Nephron progenitor cell (in vitro differentiated cells): ENCODE data around the gene DZIP1.

Source experiments
- DNase-seq: peaks from one replicate; pipeline ENCODE4 v3.0.0; 2021
- H3K27ac Mint-ChIP-seq: 2 replicates; pipeline ENCODE4 v1.8.0; 2021; ENCODE audit warnings: mild to moderate bottlenecking, moderate library complexity, mixed read lengths
- H3K27me3 Mint-ChIP-seq: 2 replicates; pipeline ENCODE4 v1.8.0; 2021; ENCODE audit warnings: mild to moderate bottlenecking, low read depth, mixed read lengths; ENCODE audit not compliant: poor library complexity
- H3K36me3 Mint-ChIP-seq: 2 replicates; pipeline ENCODE4 v1.8.0; 2021; ENCODE audit warnings: low read depth, mixed read lengths
- H3K4me1 Mint-ChIP-seq: 2 replicates; pipeline ENCODE4 v1.8.0; 2021; ENCODE audit warnings: mixed read lengths
- H3K4me3 Mint-ChIP-seq: 2 replicates; pipeline ENCODE4 v1.8.0; 2021; ENCODE audit warnings: mild to moderate bottlenecking, moderate library complexity, mixed read lengths
- H3K9me3 Mint-ChIP-seq: 2 replicates; pipeline ENCODE4 v1.8.0; 2021; ENCODE audit warnings: mild to moderate bottlenecking, moderate library complexity, mixed read lengths
- TF ChIP-seq, protein P1 (sequence below): fragments of 200-600 bp; sonication (generic); IDR thresholded peaks from 2 replicates; pipeline ENCODE4 v1.5.0; 2021; ENCODE audit warnings: antibody characterized with exemption

Gene DZIP1

DNA sequence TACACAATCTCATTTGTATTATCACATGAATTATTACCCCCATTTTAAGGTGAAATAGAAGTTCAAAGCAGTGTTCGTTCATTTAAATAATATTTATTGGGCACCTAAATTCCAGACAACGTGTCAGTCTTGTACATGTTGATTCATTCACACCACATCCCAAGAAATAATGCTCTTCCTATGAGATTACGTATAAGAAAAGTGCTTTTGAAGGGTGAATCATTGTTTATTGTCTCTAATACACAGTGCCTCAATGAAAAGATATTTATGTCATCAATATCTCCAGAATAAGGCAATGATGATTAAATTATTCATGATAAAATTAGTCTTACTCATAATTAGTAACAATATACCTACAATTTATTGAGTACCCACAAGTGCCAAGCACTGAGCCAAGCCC is 56.4 kb downstream of the DZIP1 start:
- H3K9me3 Mint-ChIP-seq: no peaks in the 10 kb centered on the region
- no peaks in the 10 kb centered on the region for H3K4me1 Mint-ChIP-seq
- peaks cover 79% of the 10 kb centered on the region for H3K36me3 Mint-ChIP-seq

DNA sequence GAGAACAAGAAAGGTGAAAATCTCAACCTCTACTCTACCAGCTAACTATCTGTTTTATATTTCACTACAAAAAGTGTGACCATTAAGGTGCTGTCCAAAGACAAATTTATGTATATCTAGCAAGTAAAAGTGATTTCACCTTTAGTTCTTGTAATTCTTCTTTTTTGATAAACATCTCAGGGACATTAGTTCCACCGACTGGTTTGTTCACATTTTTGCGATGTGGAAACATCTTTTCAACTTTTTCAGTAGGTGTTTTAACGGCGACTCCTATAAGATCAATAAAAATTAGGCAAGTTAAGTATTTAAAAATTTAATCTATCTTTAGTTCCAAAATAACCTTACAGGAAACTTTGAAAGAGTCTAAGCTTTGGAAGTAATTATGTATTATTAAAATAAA is 58.6 kb downstream of the DZIP1 start:
- TF ChIP-seq, protein P1, sequence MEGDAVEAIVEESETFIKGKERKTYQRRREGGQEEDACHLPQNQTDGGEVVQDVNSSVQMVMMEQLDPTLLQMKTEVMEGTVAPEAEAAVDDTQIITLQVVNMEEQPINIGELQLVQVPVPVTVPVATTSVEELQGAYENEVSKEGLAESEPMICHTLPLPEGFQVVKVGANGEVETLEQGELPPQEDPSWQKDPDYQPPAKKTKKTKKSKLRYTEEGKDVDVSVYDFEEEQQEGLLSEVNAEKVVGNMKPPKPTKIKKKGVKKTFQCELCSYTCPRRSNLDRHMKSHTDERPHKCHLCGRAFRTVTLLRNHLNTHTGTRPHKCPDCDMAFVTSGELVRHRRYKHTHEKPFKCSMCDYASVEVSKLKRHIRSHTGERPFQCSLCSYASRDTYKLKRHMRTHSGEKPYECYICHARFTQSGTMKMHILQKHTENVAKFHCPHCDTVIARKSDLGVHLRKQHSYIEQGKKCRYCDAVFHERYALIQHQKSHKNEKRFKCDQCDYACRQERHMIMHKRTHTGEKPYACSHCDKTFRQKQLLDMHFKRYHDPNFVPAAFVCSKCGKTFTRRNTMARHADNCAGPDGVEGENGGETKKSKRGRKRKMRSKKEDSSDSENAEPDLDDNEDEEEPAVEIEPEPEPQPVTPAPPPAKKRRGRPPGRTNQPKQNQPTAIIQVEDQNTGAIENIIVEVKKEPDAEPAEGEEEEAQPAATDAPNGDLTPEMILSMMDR: no peak
- no peaks in the 10 kb centered on the region for H3K4me1 Mint-ChIP-seq
- no peak for DNase-seq
- H3K4me3 Mint-ChIP-seq: no peak overlapping the region
- no peak overlapping the region for H3K27ac Mint-ChIP-seq
- no peaks in the 10 kb centered on the region for H3K9me3 Mint-ChIP-seq
- H3K27me3 Mint-ChIP-seq: no peaks in the 10 kb centered on the region
- H3K36me3 Mint-ChIP-seq: peaks cover 79% of the 10 kb centered on the region

More for the DNA sequence above, 56.4 kb downstream of the DZIP1 start:
- Mint-ChIP-seq H3K4me3 (no peak overlapping the region), H3K27me3 (no peaks in the 10 kb centered on the region), H3K27ac (no peak overlapping the region)
- TF ChIP-seq, protein P1: no peak
- no peak for DNase-seq

DNA sequence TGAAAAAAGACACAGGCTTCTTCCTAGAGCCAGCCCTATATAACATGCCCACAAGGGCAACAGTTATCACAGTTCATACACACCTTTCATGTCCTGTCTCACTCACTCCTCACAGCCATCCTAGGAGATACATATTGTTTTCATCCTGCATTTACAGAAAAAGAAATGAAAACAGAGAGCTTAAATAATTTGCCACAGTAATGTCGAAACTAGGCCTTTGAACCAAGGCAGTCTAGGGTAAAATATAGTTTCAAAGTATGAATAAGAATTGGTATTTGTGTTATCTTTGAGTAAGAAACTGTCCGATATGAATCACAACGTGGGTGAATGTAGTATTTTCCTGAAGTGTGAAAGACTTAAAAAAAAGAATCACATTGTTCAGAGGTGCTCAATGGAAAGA is 65.2 kb downstream of the DZIP1 start:
- Mint-ChIP-seq H3K4me1 (peaks cover 20% of the 10 kb centered on the region), H3K4me3 (no peak overlapping the region), H3K9me3 (no peaks in the 10 kb centered on the region), H3K27ac (no peak overlapping the region), H3K27me3 (no peaks in the 10 kb centered on the region), H3K36me3 (peaks cover 53% of the 10 kb centered on the region)
- TF ChIP-seq, protein P1: no peak
- no peak for DNase-seq

DNA sequence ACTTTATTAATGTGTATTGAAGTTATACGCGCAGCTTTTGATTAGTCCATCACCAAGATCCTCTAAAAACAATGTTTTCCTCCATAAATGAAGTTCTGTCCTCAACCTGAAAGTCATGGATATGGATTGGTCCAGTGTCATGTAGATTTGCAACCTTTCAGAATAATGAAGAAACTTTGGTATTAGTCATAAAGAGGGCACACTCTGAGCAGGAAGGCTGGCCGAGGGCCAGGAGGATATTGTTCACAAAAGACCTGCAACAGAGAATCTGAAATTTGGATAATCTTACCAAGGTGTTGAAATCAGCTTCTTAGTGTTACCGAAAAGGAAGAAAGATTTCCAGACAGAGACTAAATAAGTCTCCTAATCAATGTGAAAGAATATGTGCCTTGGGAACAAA is 71.3 kb downstream of the DZIP1 start:
- Mint-ChIP-seq H3K9me3 (no peaks in the 10 kb centered on the region), H3K4me3 (no peak overlapping the region), H3K36me3 (peaks cover 14% of the 10 kb centered on the region), H3K27ac (no peak overlapping the region), H3K27me3 (peaks cover 6% of the 10 kb centered on the region), H3K4me1 (peaks cover 20% of the 10 kb centered on the region)
- DNase-seq: no peak
- TF ChIP-seq, protein P1: no peak

DNA sequence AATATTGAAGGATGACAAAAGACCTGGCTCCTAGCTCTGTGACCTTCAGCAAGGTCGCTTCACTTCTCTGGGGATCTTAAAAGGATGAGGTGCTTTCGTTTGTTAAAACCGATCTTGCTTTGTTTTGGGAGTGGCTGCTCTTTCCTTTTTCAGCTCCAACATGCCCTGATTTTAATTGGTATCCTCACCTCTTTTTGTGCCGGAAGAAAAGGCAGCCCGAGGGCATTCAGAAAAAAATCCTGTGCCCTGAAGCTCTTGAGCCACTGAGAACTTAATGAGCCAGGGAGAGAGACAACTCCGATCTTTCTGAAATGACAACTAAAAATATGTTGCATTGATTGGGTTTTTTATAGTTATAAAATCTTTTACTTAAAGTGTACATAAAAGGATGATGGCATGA is 72.6 kb downstream of the DZIP1 start:
- Mint-ChIP-seq H3K27ac (no peak overlapping the region), H3K9me3 (peaks cover 7% of the 10 kb centered on the region), H3K27me3 (peaks cover 6% of the 10 kb centered on the region), H3K36me3 (peaks cover 8% of the 10 kb centered on the region), H3K4me3 (no peak overlapping the region), H3K4me1 (peaks cover 20% of the 10 kb centered on the region)
- DNase-seq: no peak
- TF ChIP-seq, protein P1: no peak

DNA sequence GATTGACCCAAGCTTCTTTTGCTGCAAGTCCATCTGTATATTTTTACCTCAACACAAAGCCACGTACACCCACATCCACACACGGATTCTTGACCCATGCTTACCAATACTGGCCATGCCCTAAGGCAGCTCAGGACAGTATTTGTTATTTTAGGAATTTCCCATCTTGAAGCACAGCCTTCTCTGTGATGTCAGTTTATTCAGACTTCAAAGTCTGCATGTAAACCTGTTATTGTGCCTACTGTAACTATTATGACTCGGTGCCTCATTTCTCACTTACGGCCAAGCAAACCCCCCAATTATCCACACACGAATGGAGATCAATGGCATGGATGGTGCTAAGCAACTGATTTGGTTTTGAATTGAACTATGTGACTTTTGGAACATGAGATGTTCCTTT is 74.5 kb downstream of the DZIP1 start:
- H3K9me3 Mint-ChIP-seq: peaks cover 17% of the 10 kb centered on the region
- H3K36me3 Mint-ChIP-seq: peaks cover 8% of the 10 kb centered on the region
- no peak overlapping the region for H3K4me3 Mint-ChIP-seq
- H3K27ac Mint-ChIP-seq: peak overlapping the region; percentile 31
- H3K4me1 Mint-ChIP-seq: peaks cover under 1% of the 10 kb centered on the region
- H3K27me3 Mint-ChIP-seq: peaks cover 6% of the 10 kb centered on the region
- DNase-seq: no peak
- TF ChIP-seq, protein P1: no peak
